Activated CD8-positive, alpha-beta memory T cell treated with anti-CD3 and anti-CD28 coated beads, Interleukin-2, amount 50 U/mL, for 4 hours (primary cell): ENCODE measurements around the gene SP7.
"Not testable (repeated sequence)": the region's sequence is repeated elsewhere in the genome, so short reads cannot be mapped to it uniquely, and the experiment has no call there.

Source experiments
- DNase-seq: peaks from one replicate; pipeline ENCODE4 v3.0.0-alpha.2; 2020

SP7 gene

DNA sequence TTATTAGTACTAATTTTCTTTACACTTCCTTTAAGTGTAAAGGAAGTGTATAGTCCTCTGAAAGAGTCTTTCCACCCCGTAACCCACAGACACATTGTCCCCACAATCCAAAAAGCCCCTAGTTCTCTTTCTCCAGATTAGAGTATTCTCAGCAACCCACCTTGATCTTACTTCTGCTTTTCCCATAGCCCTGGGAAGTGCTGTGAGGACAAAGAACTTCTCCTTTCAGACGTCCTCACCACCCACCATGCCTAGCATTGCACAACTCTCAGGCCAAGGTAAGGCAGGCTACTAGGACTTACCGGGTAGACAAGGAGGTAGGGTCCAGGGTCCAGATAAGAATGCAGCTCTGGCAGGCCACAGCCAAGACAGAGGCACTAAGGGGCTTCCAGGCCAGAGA lies 22.2 kb downstream of the SP7 start:
- DNase-seq: no peak

DNA sequence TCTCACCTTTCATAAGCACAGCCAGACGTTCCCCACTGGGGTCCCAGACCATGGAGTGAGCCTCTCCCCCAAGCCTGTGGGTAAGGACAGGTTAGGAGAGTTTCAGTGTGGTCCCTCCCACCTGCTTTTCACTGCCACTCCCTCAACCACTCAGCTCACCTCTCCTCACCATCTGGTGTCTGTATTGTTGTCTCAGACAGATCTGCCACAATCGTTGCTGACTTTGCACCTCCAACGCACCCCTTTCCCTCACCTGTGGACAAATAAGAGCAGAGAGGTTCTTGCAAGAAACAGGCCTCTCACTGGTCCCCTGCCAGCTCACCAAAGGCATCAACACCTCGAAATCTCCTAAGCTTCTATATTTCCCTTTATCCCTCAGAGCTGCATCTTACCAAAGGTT lies 27.9 kb downstream of the SP7 start:
- DNase-seq: no peak

DNA sequence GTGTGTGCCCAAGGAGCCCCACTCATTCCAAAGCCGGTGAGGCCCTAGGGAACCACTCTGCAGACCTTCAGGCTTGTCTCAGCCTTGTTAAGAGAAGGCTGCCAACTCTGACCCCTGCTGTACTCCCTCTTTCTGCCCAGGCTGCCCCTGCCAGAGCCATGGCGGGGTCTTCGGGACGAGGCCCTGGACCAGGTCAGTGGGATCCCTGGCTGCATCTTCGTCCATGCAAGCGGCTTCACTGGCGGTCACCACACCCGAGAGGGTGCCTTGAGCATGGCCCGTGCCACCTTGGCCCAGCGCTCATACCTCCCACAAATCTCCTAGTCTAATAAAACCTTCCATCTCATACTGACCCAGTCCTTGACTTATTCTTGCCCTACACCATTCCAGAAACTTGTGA lies 29.3 kb downstream of the SP7 start:
- no peak for DNase-seq

DNA sequence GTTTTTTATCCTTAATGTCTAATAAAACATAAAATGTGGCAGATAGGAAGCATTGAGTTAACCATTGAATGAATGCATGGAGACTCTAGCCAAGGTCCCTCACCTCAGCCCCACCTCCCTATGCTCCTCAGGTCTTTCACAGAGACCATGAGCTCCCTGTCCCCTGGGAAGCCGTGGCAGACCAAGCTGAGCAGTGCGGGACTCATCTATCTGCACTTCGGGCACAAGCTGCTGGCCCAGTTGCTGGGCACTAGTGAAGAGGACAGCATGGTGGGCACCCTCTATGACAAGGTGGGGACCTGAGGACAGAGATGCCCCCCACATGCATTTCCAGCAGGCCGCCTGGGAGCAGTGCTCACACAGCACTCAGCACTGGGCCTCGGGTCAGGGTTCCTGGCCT lies 33.3 kb downstream of the SP7 start:
- no peak for DNase-seq

DNA sequence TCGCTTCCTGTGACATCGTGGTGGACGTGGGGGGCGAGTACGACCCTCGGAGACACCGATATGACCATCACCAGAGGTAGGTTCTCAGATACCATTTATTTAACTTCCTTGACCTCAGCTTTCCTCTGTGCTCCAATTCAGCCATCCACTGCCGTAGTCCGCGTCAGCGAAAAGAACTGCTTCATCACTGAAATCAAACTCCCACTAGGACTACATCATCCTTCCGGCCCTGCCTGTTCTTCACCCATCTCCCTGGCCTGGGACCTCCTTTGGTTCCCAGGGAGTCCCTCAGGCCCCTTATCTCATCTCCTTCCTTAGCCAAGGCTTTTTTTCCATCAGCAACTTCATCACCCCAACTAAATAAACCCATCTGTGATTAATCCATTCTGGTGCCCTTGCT lies 36.0 kb downstream of the SP7 start:
- no peak for DNase-seq

DNA sequence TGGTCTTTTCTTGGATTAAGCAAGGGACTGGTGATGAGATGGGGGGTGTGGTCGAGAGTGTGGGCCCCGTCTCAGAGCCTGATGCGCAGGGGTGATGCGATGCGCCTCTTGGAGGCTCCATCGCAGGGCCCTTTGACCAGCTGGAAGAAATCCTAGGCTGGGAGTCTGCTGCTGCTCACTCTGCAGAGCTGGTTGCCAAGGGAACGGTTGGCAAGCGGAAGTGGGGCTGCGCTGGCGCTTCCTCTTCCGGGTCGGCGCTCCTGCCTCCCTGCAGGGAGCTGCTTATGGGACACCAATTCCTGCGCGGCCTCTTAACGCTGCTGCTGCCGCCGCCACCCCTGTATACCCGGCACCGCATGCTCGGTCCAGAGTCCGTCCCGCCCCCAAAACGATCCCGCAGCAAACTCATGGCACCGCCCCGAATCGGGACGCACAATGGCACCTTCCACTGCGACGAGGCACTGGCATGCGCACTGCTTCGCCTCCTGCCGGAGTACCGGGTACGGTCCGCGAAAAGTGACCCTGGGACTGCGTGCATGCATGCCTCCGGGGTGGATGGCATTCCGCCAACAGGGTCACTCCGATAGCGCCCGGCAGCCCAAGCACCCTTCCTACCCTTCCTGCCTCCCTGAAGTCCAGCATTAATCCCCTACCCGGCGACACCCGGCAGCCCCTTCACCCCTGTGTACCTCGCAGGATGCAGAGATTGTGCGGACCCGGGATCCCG lies 36.5 kb downstream of the SP7 start, which contains the start of gene MYG1:
Gene MYG1, plus strand, starts transcription at position 242 of the 727 bp plus-strand sequence. Its CDS starts 43 bp downstream, at position 285.
- peak; percentile 81 for DNase-seq

DNA sequence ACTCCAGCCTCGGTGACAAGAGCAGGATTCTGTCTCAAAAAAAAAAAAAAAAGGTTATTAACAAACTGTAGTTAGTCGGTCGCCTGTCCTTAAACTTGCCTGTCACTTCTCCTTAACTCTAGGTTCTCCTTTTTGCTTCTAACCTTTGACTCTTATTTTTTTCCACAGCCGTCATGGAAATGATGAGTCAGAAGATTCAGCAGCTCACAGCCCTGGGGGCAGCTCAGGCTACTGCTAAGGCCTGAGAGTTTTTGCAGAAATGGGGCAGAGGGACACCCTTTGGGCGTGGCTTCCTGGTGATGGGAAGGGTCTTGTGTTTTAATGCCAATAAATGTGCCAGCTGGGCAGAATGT lies 37.1 kb downstream of the SP7 start:
- no peak for DNase-seq

DNA sequence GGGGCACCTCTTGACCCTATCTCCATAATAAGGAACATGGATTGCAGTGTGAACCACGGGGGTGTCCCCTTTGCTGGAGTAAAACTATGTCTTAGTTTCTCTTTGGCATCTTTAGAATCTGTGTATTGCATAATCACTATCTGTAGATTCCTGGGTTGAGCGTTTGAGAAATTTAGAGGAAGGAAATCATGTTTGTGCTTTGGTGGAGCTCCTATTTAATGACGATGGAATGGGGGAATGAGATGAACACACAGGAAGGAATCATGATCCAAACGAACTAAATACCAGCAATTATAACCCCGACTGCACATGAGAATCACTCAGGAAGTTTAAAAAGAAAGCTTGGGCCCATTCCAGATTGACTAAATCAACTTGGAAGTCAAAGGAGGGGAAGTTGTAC lies 38.0 kb downstream of the SP7 start:
- no peak for DNase-seq

DNA sequence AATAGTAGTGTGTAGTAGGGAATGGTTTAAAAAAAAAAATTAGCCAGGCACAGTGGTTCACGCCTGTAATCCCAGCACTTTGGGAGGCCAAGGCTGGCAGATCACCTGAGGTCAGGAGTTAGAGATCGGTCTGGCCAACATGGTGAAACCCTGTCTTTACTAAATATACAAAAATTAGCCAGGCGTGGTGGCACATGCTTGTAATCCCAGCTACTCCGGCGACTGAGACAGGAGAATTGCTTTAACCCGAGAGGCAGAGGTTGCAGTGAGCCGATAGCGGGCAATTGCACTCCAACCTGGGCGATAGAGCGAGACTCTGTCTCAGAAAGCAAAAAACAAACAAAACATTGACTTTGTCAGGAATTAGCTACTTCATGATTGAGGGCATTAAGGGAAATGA lies 39.0 kb downstream of the SP7 start:
- not testable (repeated sequence) for DNase-seq

DNA sequence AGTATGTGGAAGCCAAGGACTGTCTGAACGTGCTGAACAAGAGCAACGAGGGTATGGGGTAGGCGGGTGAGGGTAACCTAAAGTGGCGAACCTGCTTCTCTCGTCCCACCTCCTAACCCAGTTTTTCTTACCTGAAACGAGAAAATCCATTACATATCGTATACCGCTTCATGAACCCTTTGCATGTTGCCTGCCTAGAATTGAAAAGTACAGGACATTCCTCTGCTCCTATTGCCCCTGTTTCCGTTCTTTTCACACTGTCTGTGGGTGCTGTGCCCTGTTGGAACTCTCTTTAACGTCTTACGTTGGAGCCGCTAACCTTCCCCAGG lies 40.3 kb downstream of the SP7 start:
- no peak for DNase-seq

DNA sequence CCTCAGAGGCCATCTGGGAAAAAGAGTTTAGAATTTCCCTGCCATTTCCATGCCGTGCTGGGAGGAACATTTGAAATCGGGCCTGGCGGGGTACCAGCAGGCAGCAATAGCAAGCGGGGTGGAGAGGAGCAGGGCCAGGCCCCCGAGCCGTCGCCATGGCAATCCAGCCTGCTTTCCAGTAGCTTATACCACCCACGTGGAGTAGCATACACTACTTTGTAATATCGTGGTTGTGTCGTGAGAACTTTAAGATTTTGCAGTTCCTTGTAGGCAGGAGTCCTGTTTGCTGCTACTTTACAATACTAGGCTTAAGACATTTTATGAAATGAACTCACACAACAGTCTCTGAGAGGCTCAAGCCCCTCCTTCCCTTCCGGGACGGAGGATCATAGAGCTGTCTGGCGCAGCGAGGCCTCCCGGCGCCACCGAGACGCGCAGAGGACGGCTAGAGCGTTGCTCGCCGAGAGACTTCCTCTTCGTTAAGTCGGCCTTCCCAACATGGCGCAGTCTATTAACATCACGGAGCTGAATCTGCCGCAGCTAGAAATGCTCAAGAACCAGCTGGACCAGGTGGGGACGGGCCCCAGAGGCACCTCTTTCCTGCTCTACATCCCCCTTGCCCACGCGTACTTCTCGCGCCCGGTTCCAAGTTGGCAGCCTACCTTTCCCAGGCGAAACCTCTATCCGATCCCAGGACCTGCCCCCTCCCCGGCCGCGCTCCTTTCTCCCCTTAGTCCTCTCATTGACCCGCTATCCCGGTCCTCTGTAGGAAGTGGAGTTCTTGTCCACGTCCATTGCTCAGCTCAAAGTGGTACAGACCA lies 40.9 kb downstream of the SP7 start, which contains the start of gene PFDN5:
Gene PFDN5, plus strand, starts transcription at position 473 of the 821 bp plus-strand sequence. Its CDS starts 26 bp downstream, at position 499.
- peak; percentile 82 for DNase-seq

DNA sequence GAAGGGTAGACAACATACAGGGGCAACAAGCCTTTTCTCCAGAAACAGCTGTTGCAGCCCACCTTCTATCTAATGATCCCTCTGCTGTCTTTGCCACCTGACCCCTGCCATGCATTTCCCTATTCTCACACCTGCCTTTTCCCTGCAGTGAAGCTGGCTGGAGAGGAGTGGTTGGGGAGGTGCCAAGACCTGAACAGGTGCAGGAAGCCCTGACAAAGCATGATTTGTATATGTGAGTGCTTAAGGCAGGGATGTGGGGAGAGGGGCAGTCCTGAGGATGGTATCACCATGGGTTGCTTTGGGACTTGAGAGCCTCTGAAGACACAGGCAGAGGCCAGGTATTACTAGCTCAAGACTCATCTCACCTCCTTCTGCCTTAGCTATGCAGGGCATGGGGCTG lies 43.7 kb downstream of the SP7 start:
- DNase-seq: no peak

DNA sequence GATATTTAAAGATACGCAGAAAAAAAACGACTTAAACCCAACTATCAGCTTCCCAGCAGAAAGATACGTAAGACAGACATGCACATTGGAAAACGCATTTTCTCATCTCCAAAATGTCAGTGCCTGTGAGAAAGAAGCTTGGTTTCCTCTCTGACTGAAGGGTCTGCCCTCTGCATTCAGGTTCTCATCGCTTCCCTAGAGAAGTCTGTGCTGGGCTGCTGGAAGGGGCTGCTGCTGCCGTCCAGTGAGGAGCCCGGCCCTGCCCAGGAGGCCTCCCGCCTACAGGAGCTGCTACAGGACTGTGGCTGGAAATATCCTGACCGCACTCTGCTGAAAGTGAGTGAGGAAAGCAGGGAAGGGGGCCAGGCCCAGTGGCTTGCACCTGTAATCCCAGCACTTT lies 45.5 kb downstream of the SP7 start:
- DNase-seq: no peak

DNA sequence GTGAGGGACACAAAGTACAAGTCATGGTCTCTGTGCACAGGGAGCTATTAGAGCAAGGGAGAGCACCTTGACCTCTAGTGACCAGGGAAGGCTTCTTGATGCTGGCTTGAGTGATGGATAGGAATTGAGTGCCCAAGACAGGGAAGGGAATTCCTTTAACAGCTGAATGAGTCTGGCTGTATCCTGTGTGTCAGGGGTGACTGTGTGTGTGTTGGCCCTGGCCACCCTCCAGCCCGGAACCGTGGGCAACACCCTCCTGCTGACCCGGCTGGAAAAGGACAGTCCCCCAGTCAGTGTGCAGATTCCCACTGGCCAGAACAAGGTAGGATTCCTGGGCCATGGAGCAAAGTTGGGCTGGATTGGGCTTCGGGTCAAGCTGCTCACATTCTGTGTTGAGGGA lies 46.3 kb downstream of the SP7 start:
- DNase-seq: no peak

DNA sequence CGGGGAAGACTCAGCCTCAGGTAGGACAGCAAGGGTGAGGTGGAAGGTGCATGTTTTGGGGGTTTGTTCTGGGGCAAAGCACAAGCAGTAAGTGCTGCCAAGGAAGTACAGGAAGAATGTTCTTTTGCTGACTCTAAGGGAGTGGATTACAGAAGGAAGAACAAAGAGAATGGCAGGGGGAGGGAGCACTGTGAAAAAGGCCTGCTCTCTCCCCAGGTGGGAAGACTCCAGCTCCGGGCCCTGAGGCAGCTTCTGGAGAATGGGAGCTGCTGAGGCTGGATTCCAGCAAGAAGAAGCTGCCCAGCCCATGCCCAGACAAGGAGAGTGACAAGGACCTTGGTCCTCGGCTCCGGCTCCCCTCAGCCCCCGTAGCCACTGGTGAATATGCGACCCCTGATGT lies 47.8 kb downstream of the SP7 start:
- DNase-seq: no peak

DNA sequence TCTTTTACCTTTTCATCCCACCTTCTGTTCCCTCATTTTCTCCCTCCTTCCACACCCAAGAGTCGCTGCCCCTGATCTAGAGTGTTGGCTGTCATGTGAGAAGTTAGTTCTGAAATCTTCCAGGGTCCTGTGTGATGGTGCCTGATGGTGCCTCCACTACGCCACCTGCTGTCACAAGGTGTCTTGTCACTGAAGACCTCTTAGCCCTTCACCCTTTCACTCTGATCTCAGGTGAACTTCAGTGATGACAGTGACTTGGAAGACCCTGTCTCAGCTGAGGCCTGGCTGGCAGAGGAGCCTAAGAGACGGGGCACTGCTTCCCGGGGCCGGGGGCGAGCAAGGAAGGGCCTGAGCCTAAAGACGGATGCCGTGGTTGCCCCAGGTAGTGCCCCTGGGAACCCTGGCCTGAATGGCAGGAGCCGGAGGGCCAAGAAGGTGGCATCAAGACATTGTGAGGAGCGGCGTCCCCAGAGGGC lies 48.4 kb downstream of the SP7 start:
- peak; percentile 75 for DNase-seq

DNA sequence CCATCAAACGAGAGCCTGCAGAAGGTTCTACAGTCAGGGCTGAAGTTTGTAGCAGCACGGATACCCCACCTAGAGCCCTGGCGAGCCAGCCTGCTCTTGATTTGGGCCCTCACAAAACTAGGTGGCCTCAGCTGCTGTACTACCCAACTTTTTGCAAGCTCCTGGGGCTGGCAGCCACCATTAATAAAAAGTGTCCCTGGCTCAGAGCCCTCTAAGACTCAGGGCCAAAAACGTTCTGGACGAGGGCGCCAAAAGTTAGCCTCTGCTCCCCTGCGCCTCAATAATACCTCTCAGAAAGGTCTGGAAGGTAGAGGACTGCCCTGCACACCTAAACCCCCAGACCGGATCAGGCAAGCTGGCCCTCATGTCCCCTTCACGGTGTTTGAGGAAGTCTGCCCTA lies 49.7 kb downstream of the SP7 start:
- DNase-seq: no peak

DNA sequence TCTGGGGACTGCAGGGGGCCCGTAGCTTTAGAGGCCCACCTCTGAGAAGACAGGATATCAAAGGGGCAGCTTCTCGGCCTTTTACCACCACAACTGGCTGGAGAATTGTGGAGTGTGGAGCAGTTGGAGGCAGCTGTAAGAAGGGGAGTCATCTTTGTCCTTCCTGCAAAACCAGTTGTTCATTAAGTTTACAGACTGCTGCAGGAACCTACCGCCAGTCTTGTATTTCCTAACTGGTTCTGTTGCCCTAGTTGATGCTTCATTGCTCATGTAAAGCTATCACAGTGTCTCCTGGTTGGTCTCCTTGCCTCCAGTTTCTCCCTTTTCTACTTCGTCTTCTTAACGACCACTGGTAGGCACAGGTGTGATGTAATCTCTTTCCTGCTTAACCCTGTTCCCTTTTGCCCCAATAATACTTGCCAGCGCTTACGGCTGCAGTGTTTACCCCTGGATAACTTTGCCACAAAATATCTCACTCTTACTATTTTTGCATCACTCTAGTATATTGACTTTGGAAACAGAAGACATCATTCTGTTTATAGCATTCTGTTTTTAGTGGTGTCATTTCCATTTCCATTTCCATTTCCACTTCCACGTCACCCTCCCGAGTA lies 56.2 kb downstream of the SP7 start:
- no peak for DNase-seq

DNA sequence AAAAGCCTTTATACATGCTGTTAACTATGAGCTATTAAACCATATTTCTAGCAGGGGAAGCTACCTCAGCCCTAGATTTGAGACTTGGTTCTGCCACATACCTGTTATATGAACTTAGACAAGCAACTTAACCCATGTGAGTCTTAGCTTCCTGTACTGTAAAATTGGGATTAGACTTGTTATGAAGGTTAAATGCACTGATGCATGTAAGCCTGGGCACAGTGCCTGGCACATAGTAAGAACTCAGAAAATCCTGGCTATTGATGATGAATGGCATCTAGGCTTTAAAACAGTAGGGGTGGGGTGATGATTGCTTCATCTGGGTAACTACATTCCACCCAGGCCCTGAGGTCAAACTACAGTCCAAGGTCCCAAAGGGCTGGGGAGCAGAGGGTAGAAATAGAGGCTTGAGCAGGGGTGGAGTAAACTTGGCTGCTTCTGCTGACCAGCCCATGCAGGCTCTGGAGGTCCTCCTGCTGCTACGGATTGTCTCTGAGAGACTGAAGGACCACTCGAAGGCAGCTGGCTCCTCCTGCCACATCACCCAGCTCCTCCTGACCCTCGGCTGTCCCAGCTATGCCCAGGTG lies 56.8 kb downstream of the SP7 start:
- DNase-seq: no peak

DNA sequence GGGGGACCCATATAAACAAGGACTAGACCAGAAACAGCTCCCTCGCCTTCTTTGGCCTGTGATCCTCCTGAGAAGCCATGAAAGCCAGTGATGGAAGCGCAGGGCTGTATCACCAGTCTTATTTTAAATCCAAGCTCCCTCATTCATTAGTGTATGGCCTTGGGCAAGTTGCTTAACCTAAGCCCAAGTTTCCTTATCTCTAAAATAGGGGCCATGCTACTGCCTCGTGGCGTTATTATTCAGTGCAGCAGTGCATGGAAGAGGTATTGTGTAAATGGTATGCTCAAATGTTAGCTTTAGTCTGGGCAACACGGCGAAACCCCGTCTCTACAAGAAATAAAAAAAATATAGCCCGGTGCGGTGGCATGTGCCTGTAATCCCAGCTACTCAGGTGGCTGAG lies 58.2 kb downstream of the SP7 start:
- no peak for DNase-seq
